T-cell (primary cell): ENCODE measurements around the gene TLX1. TPM values are rescaled to one million over a fixed set of nuclear protein-coding genes. Genes with fewer than 3 reads are reported as not detected.

Experiments used
- ATAC-seq, 4 experiments: fragments of 200-7000 bp in 3 of 4; fragments of 150-1000 bp in 1 of 4; cut with Tn5 transposase; replicated peaks in 1 of 4; 1 replicate in 3 of 4; 2 replicates in 1 of 4; pipeline ENCODE4 v1.10.0; 2021; ENCODE audit warnings: moderate library complexity in 3 of 4, mild to moderate bottlenecking in 2 of 4, moderate number of reproducible peaks in 1 of 4
- CTCF ChIA-PET, 2 donors: fragments of 300-600 bp; sonication (Branson Sonifier 250); formaldehyde crosslinking; loops; one replicate each; lab custom pipeline; 2022; ENCODE audit warnings: antibody characterized with exemption in 2 of 2; lab: Charles Lee
- POLR2A ChIA-PET, 2 donors: fragments of 300-600 bp; sonication (Branson Sonifier 250); formaldehyde crosslinking; loops; one replicate each; lab custom pipeline; 2022; ENCODE audit warnings: antibody characterized with exemption in 2 of 2; lab: Charles Lee
- DNase-seq, 35 experiments: peaks; one replicate each; pipeline versions ENCODE4 v3.0.0 to v3.0.0-alpha.2; 2013 to 2023
- H3K27ac ChIP-seq: one replicate; pipeline ENCODE4 v1.5.1; 2013; ENCODE audit warnings: low read length
- H3K27me3 ChIP-seq, 2 experiments: replicated peaks in 1 of 2; 1 replicate in 1 of 2; 2 replicates in 1 of 2; pipeline versions ENCODE4 v1.6.1 to v1.7.0; 2013; ENCODE audit warnings: low read length in 1 of 2, mixed read lengths in 1 of 2; ENCODE audit not compliant: control insufficient read depth in 2 of 2, insufficient read depth in 2 of 2; ENCODE audit errors: extremely low read depth in 1 of 2
- H3K36me3 ChIP-seq, 2 donors: 1 replicate in 1 of 2; 2 replicates in 1 of 2; pipeline versions ENCODE4 v1.6.1 to v1.7.0; 2013; ENCODE audit warnings: low read length in 1 of 2; ENCODE audit not compliant: control insufficient read depth in 2 of 2, insufficient read depth in 1 of 2; ENCODE audit errors: extremely low read depth in 1 of 2
- H3K4me1 ChIP-seq, 2 experiments: 1 replicate in 1 of 2; 2 replicates in 1 of 2; pipeline versions ENCODE4 v1.6.1 to v1.7.0; 2013; ENCODE audit warnings: low read length in 2 of 2, mixed read lengths in 1 of 2; ENCODE audit not compliant: insufficient read depth in 2 of 2, control insufficient read depth in 1 of 2; ENCODE audit errors: extremely low read depth in 1 of 2
- H3K4me3 ChIP-seq, 2 donors: 1 replicate in 1 of 2; 2 replicates in 1 of 2; pipeline versions ENCODE4 v1.5.1 to v1.7.0; 2013; ENCODE audit warnings: mild to moderate bottlenecking in 2 of 2, low read length in 1 of 2, moderate library complexity in 1 of 2; ENCODE audit not compliant: control insufficient read depth in 1 of 2; ENCODE audit errors: extremely low read depth in 1 of 2
- H3K9me3 ChIP-seq: 2 replicates; pipeline ENCODE4 v1.7.0; 2013
- H3K27ac Mint-ChIP-seq, 2 donors: one replicate each; pipeline ENCODE4 v1.8.0; 2020 to 2021; ENCODE audit warnings: mild to moderate bottlenecking in 2 of 2, mixed read lengths in 2 of 2
- H3K27me3 Mint-ChIP-seq, 2 donors: one replicate each; pipeline ENCODE4 v1.8.0; 2021 to 2022; ENCODE audit warnings: mixed read lengths in 2 of 2
- H3K36me3 Mint-ChIP-seq: one replicate; pipeline ENCODE4 v1.8.0; 2021; ENCODE audit warnings: mixed read lengths
- H3K4me1 Mint-ChIP-seq, 3 donors: one replicate each; pipeline ENCODE4 v1.8.0; 2020 to 2022; ENCODE audit warnings: mixed read lengths in 3 of 3, mild to moderate bottlenecking in 1 of 3
- H3K4me3 Mint-ChIP-seq, 3 donors: one replicate each; pipeline ENCODE4 v1.8.0; 2020 to 2022; ENCODE audit warnings: mild to moderate bottlenecking in 3 of 3, mixed read lengths in 3 of 3, moderate library complexity in 3 of 3
- H3K9me3 Mint-ChIP-seq, 3 donors: one replicate each; pipeline ENCODE4 v1.8.0; 2020 to 2022; ENCODE audit warnings: mixed read lengths in 3 of 3
- WGBS: methylation state at CpG from one replicate; pipeline ENCODE4 v1.1.5; 2013; ENCODE audit warnings: missing lambda C conversion rate; ENCODE audit not compliant: insufficient coverage; 5-methylcytosine and 5-hydroxymethylcytosine counted together
- total RNA-seq, 35 experiments: library from RNA in 6 of 35; stranded (reverse) in 6 of 35; fragments of 120-200 nt in 1 of 35; gene quantifications; one replicate each; pipeline versions ENCODE4 v1.2.1 to v1.2.4 and lab custom pipeline; 2013 to 2026

TLX1 gene
- total RNA-seq: not detected
- total RNA-seq (2013): not detected
- 0 to 0.09 (median 0) reads per million in 29 experiments for total RNA-seq (lab: John Stamatoyannopoulos, UW)

GRCh38 chr10:101130984-101131961 lies at the start of gene TLX1:
Gene TLX1, plus strand, starts transcription at chr10:101131300. Its CDS starts 242 bp downstream, at chr10:101131542.
- H3K27me3 Mint-ChIP-seq: peaks cover 65 to 88% of the 10 kb centered on the region in 2 donors
- ATAC-seq: peak; percentile 43 to 58 (median 48)
- H3K4me1 ChIP-seq: peaks cover 2 to 41% of the 10 kb centered on the region in 2 experiments
- peak within 1 kb of the TSS in 1 of 2 donors; percentile 51 for H3K4me3 ChIP-seq
- H3K36me3 ChIP-seq: no peaks in the 10 kb centered on the region
- no peak for DNase-seq
- CTCF ChIA-PET: interaction anchor here (0.7 to 1.1 kb wide), 4 partner anchors 11 to 83 kb away, joined by 3 to 5 read pairs (median 4); no protein-coding TSS in a partner anchor
- no peaks in the 10 kb centered on the region for H3K36me3 Mint-ChIP-seq
- H3K4me3 Mint-ChIP-seq: peak within 1 kb of the TSS; percentile 50 to 64 (median 61)
- H3K27ac ChIP-seq: no peak within 1 kb of the TSS
- peaks cover 37 to 39% (median 39%) of the 10 kb centered on the region in 3 donors for H3K4me1 Mint-ChIP-seq
- WGBS: 4% methylated on average over 77 of the region's 83 CpGs
- POLR2A ChIA-PET: no interaction called here
- H3K27me3 ChIP-seq: peaks cover 37 to 72% of the 10 kb centered on the region in 2 experiments
- no peaks in the 10 kb centered on the region for H3K9me3 ChIP-seq
- H3K9me3 Mint-ChIP-seq: no peaks in the 10 kb centered on the region
- no peak within 1 kb of the TSS for H3K27ac Mint-ChIP-seq

- peaks cover 5 to 75% of the 10 kb centered on the region in 2 experiments for H3K27me3 ChIP-seq
- Mint-ChIP-seq H3K36me3 (no peaks in the 10 kb centered on the region), H3K27ac (no peak overlapping the region), H3K9me3 (no peaks in the 10 kb centered on the region), H3K27me3 (peaks cover 56 to 77% of the 10 kb centered on the region in 2 donors), H3K4me3 (no peak overlapping the region), H3K4me1 (no peaks in the 10 kb centered on the region)
- WGBS: 83% methylated on average over 6 of the region's 6 CpGs
- no peaks in the 10 kb centered on the region for H3K36me3 ChIP-seq
- H3K4me3 ChIP-seq: no peak overlapping the region
- H3K27ac ChIP-seq: no peak overlapping the region
- POLR2A ChIA-PET: no interaction called here
- CTCF ChIA-PET: interaction anchor here in 1 of 2 donors (0.6 to 1.4 kb wide), 3 partner anchors 36 to 189 kb away, joined by 3 read pairs; no protein-coding TSS in a partner anchor
- no peaks in the 10 kb centered on the region for H3K9me3 ChIP-seq
- no peak for DNase-seq
- ATAC-seq: no peak
- H3K4me1 ChIP-seq: no peaks in the 10 kb centered on the region
Observed at GRCh38 chr10:101085846-101086245, 45.3 kb upstream of the TLX1 start.

GRCh38 chr10:101087376-101087775 lies 43.7 kb upstream of the TLX1 start:
- peaks cover 5 to 79% of the 10 kb centered on the region in 2 experiments for H3K27me3 ChIP-seq
- WGBS: 32% methylated on average over 7 of the region's 10 CpGs
- Mint-ChIP-seq H3K9me3 (no peaks in the 10 kb centered on the region), H3K27ac (no peak overlapping the region), H3K4me1 (no peaks in the 10 kb centered on the region), H3K36me3 (no peaks in the 10 kb centered on the region), H3K27me3 (peaks cover 65 to 81% of the 10 kb centered on the region in 2 donors), H3K4me3 (no peak overlapping the region)
- no peaks in the 10 kb centered on the region for H3K9me3 ChIP-seq
- DNase-seq (no peak), ATAC-seq (no peak)
- H3K36me3 ChIP-seq: no peaks in the 10 kb centered on the region
- no peak overlapping the region for H3K4me3 ChIP-seq
- no peaks in the 10 kb centered on the region for H3K4me1 ChIP-seq
- no peak overlapping the region for H3K27ac ChIP-seq
- ChIA-PET CTCF (interaction anchor here in 1 of 2 donors (0.5 kb wide), 1 partner anchor 419 kb away, joined by 3 read pairs; no protein-coding TSS in a partner anchor), POLR2A (no interaction called here)

GRCh38 chr10:101087965-101088364 lies 43.1 kb upstream of the TLX1 start:
- POLR2A ChIA-PET: no interaction called here
- WGBS: 16% methylated on average over 4 of the region's 14 CpGs

GRCh38 chr10:101089520-101090299 lies 41.4 kb upstream of the TLX1 start:
- H3K4me3 ChIP-seq: no peak overlapping the region
- POLR2A ChIA-PET: no interaction called here
- peaks cover 54 to 83% of the 10 kb centered on the region in 2 donors for H3K27me3 Mint-ChIP-seq
- peaks cover 7 to 88% of the 10 kb centered on the region in 2 experiments for H3K27me3 ChIP-seq
- H3K9me3 ChIP-seq: no peaks in the 10 kb centered on the region
- H3K27ac Mint-ChIP-seq: no peak overlapping the region
- CTCF ChIA-PET: interaction anchor here in 1 of 2 donors (0.5 to 0.7 kb wide), 2 partner anchors 21 to 34 kb away, joined by 3 read pairs; no protein-coding TSS in a partner anchor
- H3K4me1 Mint-ChIP-seq: no peaks in the 10 kb centered on the region
- no peaks in the 10 kb centered on the region for H3K4me1 ChIP-seq
- DNase-seq (no peak), ATAC-seq (no peak)
- no peaks in the 10 kb centered on the region for H3K36me3 ChIP-seq
- H3K9me3 Mint-ChIP-seq: no peaks in the 10 kb centered on the region
- no peak overlapping the region for H3K27ac ChIP-seq
- H3K4me3 Mint-ChIP-seq: no peak overlapping the region
- WGBS: 100% methylated on average over 2 of the region's 11 CpGs
- no peaks in the 10 kb centered on the region for H3K36me3 Mint-ChIP-seq

More at GRCh38 chr10:101087965-101088364, 43.1 kb upstream of the TLX1 start:
- ATAC-seq (no peak), DNase-seq (no peak)
- no peak overlapping the region for H3K4me3 Mint-ChIP-seq
- Histone ChIP-seq H3K27ac (no peak overlapping the region), H3K9me3 (no peaks in the 10 kb centered on the region), H3K36me3 (no peaks in the 10 kb centered on the region), H3K27me3 (peaks cover 7 to 77% of the 10 kb centered on the region in 2 experiments), H3K4me1 (no peaks in the 10 kb centered on the region), H3K4me3 (no peak overlapping the region)
- H3K36me3 Mint-ChIP-seq: no peaks in the 10 kb centered on the region
- H3K9me3 Mint-ChIP-seq: no peaks in the 10 kb centered on the region
- CTCF ChIA-PET: interaction anchor here in 1 of 2 donors (1.2 kb wide), 1 partner anchor 9 kb away, joined by 3 read pairs; no protein-coding TSS in a partner anchor
- H3K27me3 Mint-ChIP-seq: peaks cover 59 to 81% of the 10 kb centered on the region in 2 donors
- H3K27ac Mint-ChIP-seq: no peak overlapping the region
- H3K4me1 Mint-ChIP-seq: no peaks in the 10 kb centered on the region
